NCI-H2196 treated with DMSO at 0.1 percent for 48 hours (cell line): Measurements from ENCODE around the gene MS4A3.
"Not testable (repeated sequence)": the region's sequence is repeated elsewhere in the genome, so short reads cannot be mapped to it uniquely, and the experiment has no call there.

Experiments
- DNase-seq: peaks from one replicate; lab custom pipeline; 2025; ENCODE audit not compliant: unreplicated experiment; lab: John Stamatoyannopoulos, UW

The MS4A3 gene

DNA sequence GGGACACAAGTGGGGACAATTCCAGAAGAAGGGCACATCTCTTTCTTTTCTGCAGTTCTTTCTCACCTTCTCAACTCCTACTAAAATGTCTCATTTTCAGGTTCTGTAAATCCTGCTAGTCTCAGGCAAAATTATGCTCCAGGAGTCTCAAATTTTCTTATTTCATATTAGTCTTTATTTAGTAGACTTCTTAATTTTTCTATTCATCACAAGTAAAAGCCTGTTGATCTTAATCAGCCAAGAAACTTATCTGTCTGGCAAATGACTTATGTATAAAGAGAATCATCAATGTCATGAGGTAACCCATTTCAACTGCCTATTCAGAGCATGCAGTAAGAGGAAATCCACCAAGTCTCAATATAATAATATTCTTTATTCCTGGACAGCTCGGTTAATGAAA, 31.9 kb downstream of the MS4A3 start, which contains the start of gene MS4A2:
Gene MS4A2, plus strand, starts transcription at position 301 of the 400 bp plus-strand sequence. CDS start 102 bp downstream, outside the sequence.
- no peak for DNase-seq

DNA sequence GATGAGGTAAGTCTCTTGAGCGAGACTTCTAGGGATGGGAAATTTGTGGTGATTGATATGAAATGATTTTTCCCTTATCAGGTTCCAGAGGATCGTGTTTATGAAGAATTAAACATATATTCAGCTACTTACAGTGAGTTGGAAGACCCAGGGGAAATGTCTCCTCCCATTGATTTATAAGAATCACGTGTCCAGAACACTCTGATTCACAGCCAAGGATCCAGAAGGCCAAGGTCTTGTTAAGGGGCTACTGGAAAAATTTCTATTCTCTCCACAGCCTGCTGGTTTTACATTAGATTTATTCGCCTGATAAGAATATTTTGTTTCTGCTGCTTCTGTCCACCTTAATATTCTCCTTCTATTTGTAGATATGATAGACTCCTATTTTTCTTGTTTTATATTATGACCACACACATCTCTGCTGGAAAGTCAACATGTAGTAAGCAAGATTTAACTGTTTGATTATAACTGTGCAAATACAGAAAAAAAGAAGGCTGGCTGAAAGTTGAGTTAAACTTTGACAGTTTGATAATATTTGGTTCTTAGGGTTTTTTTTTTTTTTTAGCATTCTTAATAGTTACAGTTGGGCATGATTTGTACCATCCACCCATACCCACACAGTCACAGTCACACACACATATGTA, 39.1 kb downstream of the MS4A3 start:
- no peak for DNase-seq

DNA sequence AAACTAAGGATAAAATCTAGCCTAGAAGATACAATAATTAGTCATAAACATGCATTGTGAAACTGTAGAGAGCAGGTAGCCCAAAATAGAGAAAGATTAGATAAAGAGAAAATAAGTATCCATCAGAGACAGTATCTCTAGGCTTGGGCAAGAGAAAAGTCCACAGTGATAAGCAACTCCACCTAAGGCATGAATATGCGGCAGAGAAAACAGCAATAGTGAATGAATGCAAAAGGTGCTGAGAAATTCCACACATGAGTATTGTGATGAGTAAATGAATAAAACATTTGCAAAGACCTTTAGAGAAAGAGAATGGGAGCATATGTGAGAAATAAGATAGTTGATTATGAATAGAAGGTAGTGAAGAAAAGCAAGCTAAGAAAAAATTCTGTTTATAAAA, 40.7 kb downstream of the MS4A3 start:
- DNase-seq = no peak

DNA sequence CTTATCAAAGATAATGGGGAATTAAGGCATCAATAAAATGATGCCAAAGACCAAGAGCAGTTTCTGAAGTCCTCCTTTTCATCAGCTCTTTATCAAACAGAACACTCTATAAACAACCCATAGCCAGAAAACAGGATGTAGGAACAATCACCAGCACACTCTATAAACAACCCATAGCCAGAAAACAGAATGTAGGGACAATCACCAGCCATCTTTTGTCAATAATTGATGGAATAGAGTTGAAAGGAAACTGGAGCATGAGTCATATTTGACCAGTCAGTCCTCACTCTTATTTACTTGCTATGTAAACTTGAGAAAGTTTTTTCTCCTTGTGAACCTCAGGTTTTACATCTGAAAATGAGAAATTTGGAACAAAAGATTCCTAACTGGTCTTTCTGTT, 42.0 kb downstream of the MS4A3 start:
- DNase-seq = no peak

DNA sequence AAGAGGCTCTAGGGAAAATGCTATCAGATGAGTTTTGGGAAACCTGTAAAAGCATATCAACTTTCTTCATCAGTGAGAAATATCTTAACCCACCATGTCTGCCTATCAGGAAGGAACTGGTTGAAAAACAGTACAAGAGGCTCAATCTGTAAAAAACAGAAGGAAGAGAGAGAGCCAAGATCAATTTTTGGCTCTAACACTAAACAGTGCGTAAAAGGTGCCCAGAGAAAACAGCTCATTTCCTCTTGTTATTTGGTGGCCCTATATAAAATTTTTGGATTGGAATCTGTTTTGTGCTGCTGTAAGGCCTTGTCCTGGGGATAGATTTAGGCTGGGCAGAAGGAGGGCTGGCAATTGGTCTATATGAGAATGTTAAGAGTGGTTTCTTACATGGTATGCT, 44.1 kb downstream of the MS4A3 start:
- DNase-seq = no peak

DNA sequence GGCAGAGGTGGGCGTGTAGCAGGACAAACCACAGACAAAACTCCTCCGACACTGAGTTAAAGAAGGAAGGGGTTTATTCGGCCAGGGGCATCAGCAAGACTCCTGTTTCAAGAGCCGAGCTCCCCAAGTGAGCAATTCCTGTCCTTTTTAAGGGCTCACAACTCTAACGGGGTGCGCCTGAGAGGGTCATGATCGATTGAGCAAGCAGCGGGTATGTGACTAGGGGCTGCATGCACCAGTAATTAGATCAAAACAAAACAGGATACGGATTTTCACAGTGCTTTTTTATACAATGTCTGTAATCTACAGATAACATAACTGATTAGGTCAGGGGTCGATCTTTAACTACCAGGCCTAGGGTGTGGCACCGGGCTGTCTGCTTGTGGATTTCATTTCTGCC, 44.9 kb downstream of the MS4A3 start:
- DNase-seq = not testable (repeated sequence)

DNA sequence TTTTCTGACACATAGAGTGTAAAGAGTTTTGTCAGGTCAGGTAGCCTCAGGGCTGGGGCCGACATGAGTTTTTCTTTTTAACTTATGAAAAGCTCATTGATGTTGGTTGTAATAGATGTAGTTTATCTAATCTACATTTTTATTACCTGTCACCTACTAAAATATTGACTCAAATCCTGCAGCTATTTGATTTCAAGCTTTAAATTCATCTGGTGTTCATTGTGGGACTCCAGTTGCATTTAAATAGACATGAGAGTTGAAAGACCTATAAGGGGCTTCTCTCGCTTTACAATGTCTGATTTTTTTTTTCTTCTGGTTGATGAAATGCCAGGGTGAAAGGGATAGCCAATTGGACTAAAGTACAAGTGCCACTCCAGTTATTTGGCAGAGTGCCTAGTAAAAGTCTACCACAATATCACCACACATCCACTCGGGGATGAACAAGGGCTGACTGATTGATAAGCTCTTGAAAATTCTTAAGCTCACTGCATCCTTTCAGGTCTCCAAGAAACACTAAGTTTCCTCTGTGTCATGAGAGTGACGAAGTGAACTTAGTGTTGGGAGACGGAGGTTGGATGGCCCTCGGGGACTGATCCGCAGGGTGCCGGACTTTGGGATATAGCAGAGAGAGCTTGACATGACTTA, 48.1 kb downstream of the MS4A3 start:
- DNase-seq = not testable (repeated sequence)

DNA sequence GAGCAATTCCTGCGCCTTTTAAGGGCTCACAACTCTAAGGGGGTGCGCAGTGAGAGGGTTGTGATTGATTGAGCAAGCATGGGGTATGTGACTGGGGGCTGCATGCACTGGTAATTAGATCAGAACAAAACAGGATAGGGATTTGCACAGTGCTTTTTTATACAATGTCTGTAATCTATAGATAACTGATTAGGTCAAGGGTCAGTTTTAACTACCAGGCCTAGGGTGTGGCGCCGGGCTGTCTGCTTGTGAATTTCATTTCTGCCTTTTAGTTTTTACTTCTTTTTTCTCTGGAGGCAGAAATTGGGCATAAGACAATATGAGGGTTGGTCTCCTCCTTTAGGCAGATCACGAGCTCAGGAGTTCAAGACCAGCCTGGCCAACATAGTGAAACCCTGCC, 52.2 kb downstream of the MS4A3 start:
- not testable (repeated sequence) for DNase-seq

DNA sequence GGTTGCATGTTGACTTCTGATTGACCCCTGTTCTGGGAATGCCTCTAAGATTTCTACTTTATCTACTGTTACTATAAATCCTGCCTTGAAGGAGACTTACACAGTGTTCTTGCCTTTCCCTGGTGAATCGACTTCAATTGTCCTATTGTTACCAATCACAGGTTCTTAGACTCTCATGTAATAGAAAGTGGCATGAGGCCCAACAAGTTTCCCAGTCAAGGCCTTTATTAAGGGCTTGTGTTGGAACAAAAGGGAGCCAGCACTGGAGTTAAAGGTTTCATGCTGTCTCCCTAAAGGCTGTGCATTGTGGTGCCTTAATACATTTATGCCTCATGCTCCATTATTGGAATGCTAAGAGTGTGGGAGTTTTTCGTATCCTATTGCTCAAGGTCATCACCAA, 55.3 kb downstream of the MS4A3 start:
- DNase-seq = no peak

DNA sequence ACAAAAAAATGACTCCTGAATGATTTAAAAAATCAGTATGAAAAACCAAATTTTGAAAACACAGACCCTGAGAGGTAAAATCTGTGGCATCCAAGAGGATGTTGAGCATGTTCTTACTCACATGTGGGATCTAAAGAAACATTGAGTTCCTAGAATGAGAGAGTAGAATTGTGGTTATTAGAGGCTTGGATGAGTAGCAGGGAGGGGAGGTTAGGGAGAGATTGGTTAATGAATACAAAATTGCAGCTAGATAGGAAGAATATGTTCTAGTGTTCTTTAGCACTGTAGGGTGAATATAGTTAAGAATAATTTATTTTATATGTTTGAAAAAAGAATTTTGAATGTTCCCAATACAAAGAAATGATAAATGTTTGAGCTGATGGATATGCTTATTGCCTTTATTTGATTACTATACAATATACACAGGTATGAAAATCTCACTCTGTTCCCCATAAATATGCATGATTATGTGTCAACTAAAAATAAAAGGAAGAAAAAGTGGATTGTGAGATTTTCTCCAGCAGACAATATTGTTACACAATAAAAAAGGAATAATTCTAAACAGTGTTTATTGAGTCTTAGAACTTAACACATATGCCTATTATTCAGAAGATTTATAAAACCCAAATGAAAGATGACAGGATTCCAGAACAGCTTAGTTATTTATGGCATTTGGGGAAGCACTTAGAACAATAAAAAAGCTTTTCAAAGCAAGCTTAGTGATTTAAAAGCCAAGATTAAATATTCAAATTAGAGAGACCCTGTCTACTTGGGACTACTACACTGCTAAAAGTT, 60.7 kb downstream of the MS4A3 start:
- no peak for DNase-seq

DNA sequence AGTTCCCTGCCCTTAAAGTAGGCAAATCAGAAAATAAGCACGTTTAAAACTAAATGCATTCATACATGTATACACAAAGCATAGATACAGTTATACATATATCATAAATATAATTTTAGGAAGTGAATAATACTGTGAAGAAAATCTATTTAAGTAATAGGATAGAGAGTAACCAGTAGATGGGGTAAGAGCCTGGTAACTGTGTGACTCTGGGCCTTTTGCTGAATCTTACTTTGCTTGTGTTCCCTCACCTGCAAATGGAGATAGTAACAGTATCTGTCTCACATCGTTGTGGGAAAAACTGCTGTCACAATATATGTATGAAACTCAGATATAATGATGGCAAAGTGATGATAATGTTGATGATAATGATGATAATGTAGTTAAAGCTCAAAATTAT, 61.9 kb downstream of the MS4A3 start:
- DNase-seq = no peak

DNA sequence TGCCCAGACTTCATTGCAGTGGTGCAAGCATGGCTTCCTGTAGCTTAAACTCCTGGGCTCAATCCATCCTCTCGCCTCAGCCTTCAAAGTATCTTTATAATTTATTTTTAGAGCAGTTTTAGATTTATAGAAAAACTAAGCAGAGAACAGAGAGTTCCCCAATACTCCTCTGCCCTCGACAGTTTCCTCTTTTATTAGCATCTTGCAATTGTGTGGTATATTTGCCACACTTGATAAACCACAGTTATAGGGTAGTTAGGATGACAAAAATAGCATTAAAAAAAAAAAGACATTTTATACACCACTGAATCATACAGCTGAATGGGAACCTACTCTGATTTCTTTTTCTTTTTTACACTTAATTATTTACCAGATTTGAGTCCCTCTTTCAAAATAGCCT, 63.2 kb downstream of the MS4A3 start:
- no peak for DNase-seq
